SK-N-MC (cell line): ENCODE data around the gene ADGRG7.

Experiments used
- EZH2 ChIP-seq: fragments of 200-600 bp; sonication (generic); IDR thresholded peaks from one replicate; pipeline ENCODE4 v1.6.1; 2017; ENCODE audit warnings: antibody characterized with exemption
- POLR2AphosphoS5 ChIP-seq: IDR thresholded peaks from 2 replicates; pipeline ENCODE4 v1.6.1; 2012; ENCODE audit warnings: mild to moderate bottlenecking, low read depth, low read length, borderline replicate concordance

- TF ChIP-seq EZH2: no peak
- no peak for TF ChIP-seq POLR2AphosphoS5
These were observed 52.9 kb downstream of the ADGRG7 start for GRCh38 chr3:100662113-100662823.
